K562 (cell line): ENCODE measurements around the gene CFAP251. TPM values are rescaled to one million over a fixed set of nuclear protein-coding genes. Genes with fewer than 3 reads are reported as not detected.

Experiments used
- ARHGAP35 ChIP-seq: fragments of 450-650 bp; IDR thresholded peaks from 2 replicates; pipeline ENCODE4 v1.6.1; 2018; ENCODE audit not compliant: partially characterized antibody
- CBX8 ChIP-seq: fragments of 200-600 bp; sonication (generic); IDR thresholded peaks from 2 replicates; pipeline ENCODE4 v1.6.1; 2012; ENCODE audit warnings: borderline replicate concordance, mixed run types, low read depth, mild to moderate bottlenecking, moderate library complexity, mixed read lengths, low read length, control low read depth, inconsistent platforms; ENCODE audit not compliant: poor library complexity, severe bottlenecking; ENCODE audit errors: extremely low read depth
- CEBPG ChIP-seq, 3 experiments: fragments of 200-800 bp in 1 of 3; sonication (Bioruptor generic) in 1 of 3; sonication (generic) in 1 of 3; formaldehyde crosslinking in 1 of 3; IDR thresholded peaks in 2 of 3; conservative IDR thresholded peaks in 1 of 3; 2 replicates each; pipeline versions ENCODE4 v1.6.1 to v1.8.0; 2016 to 2022; ENCODE audit warnings: missing compliant biosample characterization in 2 of 3, missing genetic modification characterization in 2 of 3, mild to moderate bottlenecking in 1 of 3, missing genetic modification reagents in 1 of 3
- CTCF ChIP-seq, 3 experiments: IDR thresholded peaks in 2 of 3; conservative IDR thresholded peaks in 1 of 3; 2 replicates each; pipeline ENCODE4 v1.5.1; 2011 to 2012; ENCODE audit warnings: low read length in 3 of 3, mild to moderate bottlenecking in 3 of 3, control low read depth in 2 of 3, improper control_type of control experiment in 1 of 3, inconsistent platforms in 1 of 3, low read depth in 1 of 3, mixed read lengths in 1 of 3, moderate library complexity in 1 of 3; ENCODE audit not compliant: insufficient read depth in 2 of 3
- ESRRA ChIP-seq: fragments of 450-650 bp; IDR thresholded peaks from 2 replicates; pipeline ENCODE4 v1.6.1; 2014; ENCODE audit warnings: low read depth, mild to moderate bottlenecking, moderate library complexity, borderline replicate concordance
- FOS ChIP-seq: IDR thresholded peaks from 3 replicates; pipeline ENCODE4 v1.6.1; 2011; ENCODE audit not compliant: insufficient read length; ENCODE audit errors: extremely low read depth
- HDAC1 ChIP-seq, 2 experiments: fragments of 450-650 bp; IDR thresholded peaks; 2 replicates each; pipeline ENCODE4 v1.6.1; 2016 to 2017; ENCODE audit warnings: inconsistent platforms in 1 of 2, mild to moderate bottlenecking in 1 of 2, moderate library complexity in 1 of 2
- HDAC3 ChIP-seq: fragments of 450-650 bp; IDR thresholded peaks from 2 replicates; pipeline ENCODE4 v1.6.1; 2018; ENCODE audit warnings: borderline replicate concordance, mild to moderate bottlenecking, moderate library complexity; ENCODE audit not compliant: partially characterized antibody
- HOMEZ ChIP-seq: fragments of 250-450 bp; sonication (Bioruptor Pico); IDR thresholded peaks from 2 replicates; pipeline ENCODE4 v1.4.0; 2020; ENCODE audit warnings: mild to moderate bottlenecking, moderate library complexity
- KDM2B ChIP-seq: fragments of 250-450 bp; sonication (Bioruptor Pico); IDR thresholded peaks from 2 replicates; pipeline ENCODE4 v1.8.0; 2021; ENCODE audit warnings: mild to moderate bottlenecking, moderate library complexity
- NCOA4 ChIP-seq: fragments of 450-650 bp; IDR thresholded peaks from 2 replicates; pipeline ENCODE4 v1.6.1; 2018; ENCODE audit warnings: mild to moderate bottlenecking; ENCODE audit not compliant: partially characterized antibody
- NFE2L1 ChIP-seq: fragments of 450-650 bp; IDR thresholded peaks from 2 replicates; pipeline ENCODE4 v1.6.1; 2016; ENCODE audit warnings: missing genetic modification characterization, low read depth, mild to moderate bottlenecking, missing compliant biosample characterization, moderate library complexity, borderline replicate concordance
- PURB ChIP-seq: sonication (generic); formaldehyde crosslinking; IDR thresholded peaks from 2 replicates; pipeline ENCODE4 v1.9.0; 2021; ENCODE audit warnings: low read depth, mild to moderate bottlenecking, missing genetic modification reagents
- RBBP5 ChIP-seq: fragments of 200-600 bp; sonication (generic); IDR thresholded peaks from 2 replicates; pipeline ENCODE4 v1.6.1; 2012; ENCODE audit warnings: borderline replicate concordance, mild to moderate bottlenecking, low read length, control low read depth, inconsistent platforms; ENCODE audit not compliant: insufficient read depth, poor library complexity, severe bottlenecking
- RBM34 ChIP-seq: fragments of 200-400 bp; formaldehyde crosslinking; IDR thresholded peaks from 2 replicates; pipeline ENCODE4 v1.6.1; 2018; ENCODE audit warnings: low read length, borderline replicate concordance; ENCODE audit not compliant: insufficient read depth
- SMARCA4 ChIP-seq: fragments of 450-650 bp; IDR thresholded peaks from 2 replicates; pipeline ENCODE4 v1.6.1; 2016
- SUPT5H ChIP-seq: fragments of 450-650 bp; IDR thresholded peaks from 2 replicates; pipeline ENCODE4 v1.6.1; 2016
- TSC22D4 ChIP-seq: fragments of 450-650 bp; IDR thresholded peaks from 2 replicates; pipeline ENCODE4 v1.6.1; 2016; ENCODE audit warnings: missing genetic modification characterization, missing biosample characterization, control low read depth
- ZBTB49 ChIP-seq: sonication (generic); formaldehyde crosslinking; IDR thresholded peaks from 2 replicates; pipeline ENCODE4 v1.8.0; 2022; ENCODE audit warnings: missing genetic modification reagents, mild to moderate bottlenecking, borderline replicate concordance
- ZNF197 ChIP-seq: fragments of 200-800 bp; sonication (Bioruptor generic); IDR thresholded peaks from 2 replicates; pipeline ENCODE4 v1.6.1; 2016; ENCODE audit warnings: low read depth, missing genetic modification characterization, missing compliant biosample characterization
- ZNF551 ChIP-seq: fragments of 250-450 bp; sonication (Bioruptor Pico); IDR thresholded peaks from 2 replicates; pipeline ENCODE4 v1.5.0; 2021; ENCODE audit warnings: mild to moderate bottlenecking, moderate library complexity
- polyA plus RNA-seq, 8 experiments: library from polyadenylated mRNA; depleted of rRNA in 4 of 8; stranded (reverse) in 5 of 8; unstranded in 3 of 8; fragments of >200 nt; fragmentation: Nextera tagmentation in 2 of 8; fragmentation: Illumina TruSeq in 1 of 8; extraction: Ambion mirVana in 2 of 8; extraction: Trizol in 1 of 8; gene quantifications; 2 replicates each; pipeline versions ENCODE4 v1.2.1 to v1.2.3, GENCODE V29; 2011 to 2014; ENCODE audit warnings: inconsistent platforms in 1 of 8, missing spikeins in 1 of 8
- total RNA-seq, 7 experiments: library from RNA; depleted of rRNA in 6 of 7; stranded (reverse); fragments of >200 nt in 6 of 7; fragmentation: Illumina TruSeq in 2 of 7; extraction: Trizol in 2 of 7; gene quantifications; 2 replicates each; pipeline versions ENCODE4 v1.2.1 to v1.2.3, GENCODE V29; 2011 to 2021; ENCODE audit warnings: low replicate concordance in 1 of 7

Gene CFAP251
- total and polyA plus RNA-seq, 9 of the 15 experiments (the other 6 are each of a cell fraction or from before 2014, with no cell fraction given): 16.6 to 31.0 (median 19.1) TPM

- TF ChIP-seq NCOA4 (no peak), ESRRA (peak; percentile 51), HDAC3 (peak; percentile 45), CBX8 (no peak), ZNF197 (peak; percentile 72; the same call in 1 of the 2 replicates), SUPT5H (peak; percentile 72), ARHGAP35 (no peak), NFE2L1 (no peak), HOMEZ (CRISPR knock-in tag) (0 out of 2 replicates have a peak, but pooled peaks have one; percentile 38), ZBTB49 (CRISPR knock-in tag) (no peak), SMARCA4 (peak; percentile 93), HDAC1 (IDR thresholded peaks at IDR 0.05) (peak in 1 of 2 experiments; percentile 47; a peak in 2 of 4 replicates), RBM34 (no peak), PURB (CRISPR knock-in tag) (no peak), CTCF (IDR thresholded peaks at IDR 0.05 in 2 of 3, conservative IDR thresholded peaks at IDR 0.05 in 1 of 3; ENCODE audit: insufficient read depth in 2 of 3, low read depth in 1 of 3, low read length in 3 of 3) (peak; percentile 65 to 68 (median 66)), RBBP5 (peak; percentile 75), KDM2B (CRISPR knock-in tag) (no peak), TSC22D4 (no peak), FOS (peak; percentile 55), ZNF551 (CRISPR knock-in tag) (no peak), CEBPG (CRISPR knock-in tag; IDR thresholded peaks at IDR 0.05) (no peak), CEBPG (tag; conservative IDR thresholded peaks at IDR 0.05 in 1 of 2, IDR thresholded peaks at IDR 0.05 in 1 of 2) (no peak)
These were observed 15.3 kb downstream of the CFAP251 start (continued) for GRCh38 chr12:121933522-121934308.
